K562 (cell line): ENCODE data around the gene EDA.

Source experiments
- CHCHD3 ChIP-seq: fragments of 250-450 bp; sonication (Bioruptor Pico); IDR thresholded peaks from 2 replicates; pipeline ENCODE4 v2.1.2; 2022; ENCODE audit warnings: mild to moderate bottlenecking
- CHD4 ChIP-seq: fragments of 200-600 bp; sonication (generic); IDR thresholded peaks from 3 replicates; pipeline ENCODE4 v1.6.1; 2012; ENCODE audit warnings: low read depth, mild to moderate bottlenecking, mixed read lengths, low read length, inconsistent platforms; ENCODE audit not compliant: insufficient read depth, insufficient replicate concordance, poor library complexity, severe bottlenecking
- POLR2A ChIP-seq: fragments of 450-650 bp; conservative IDR thresholded peaks from 2 replicates; pipeline ENCODE4 v1.6.1; 2016
- POLR2AphosphoS5 ChIP-seq: IDR thresholded peaks from 2 replicates; pipeline ENCODE4 v1.6.1; 2011; ENCODE audit warnings: mild to moderate bottlenecking, low read depth, low read length, moderate library complexity; ENCODE audit not compliant: control insufficient read depth, insufficient read depth
- SETDB1 ChIP-seq: IDR thresholded peaks from one replicate; pipeline ENCODE4 v1.6.1; 2012; ENCODE audit warnings: low read length, control low read depth, inconsistent platforms
- TCF7L2 ChIP-seq: fragments of 150-350 bp; IDR thresholded peaks from 2 replicates; pipeline ENCODE4 v1.6.1; 2016; ENCODE audit warnings: low read depth, mild to moderate bottlenecking, low read length, moderate library complexity
- ZNF121 ChIP-seq: sonication (generic); formaldehyde crosslinking; conservative IDR thresholded peaks from 2 replicates; pipeline ENCODE4 v1.8.0; 2022; ENCODE audit warnings: missing genetic modification reagents
- TF ChIP-seq, protein P1 (sequence below), 3 experiments: IDR thresholded peaks in 2 of 3; conservative IDR thresholded peaks in 1 of 3; 2 replicates each; pipeline ENCODE4 v1.5.1; 2011 to 2012; ENCODE audit warnings: low read length in 3 of 3, mild to moderate bottlenecking in 3 of 3, control low read depth in 2 of 3, improper control_type of control experiment in 1 of 3, inconsistent platforms in 1 of 3, low read depth in 1 of 3, mixed read lengths in 1 of 3, moderate library complexity in 1 of 3; ENCODE audit not compliant: insufficient read depth in 2 of 3
- TF ChIP-seq, protein P2 (sequence below): sonication (generic); formaldehyde crosslinking; IDR thresholded peaks from 2 replicates; pipeline ENCODE4 v1.8.0; 2023; ENCODE audit warnings: missing genetic modification reagents, mild to moderate bottlenecking, borderline replicate concordance
- TF ChIP-seq, protein P3 (sequence below): fragments of 250-450 bp; sonication (Bioruptor Pico); IDR thresholded peaks from 2 replicates; pipeline ENCODE4 v1.8.0; 2022; ENCODE audit warnings: inconsistent platforms, mild to moderate bottlenecking, moderate library complexity, borderline replicate concordance
- TF ChIP-seq, protein P4 (sequence below): sonication (generic); formaldehyde crosslinking; IDR thresholded peaks from 2 replicates; pipeline ENCODE4 v1.8.1; 2023; ENCODE audit warnings: mild to moderate bottlenecking, missing genetic modification reagents

DNA sequence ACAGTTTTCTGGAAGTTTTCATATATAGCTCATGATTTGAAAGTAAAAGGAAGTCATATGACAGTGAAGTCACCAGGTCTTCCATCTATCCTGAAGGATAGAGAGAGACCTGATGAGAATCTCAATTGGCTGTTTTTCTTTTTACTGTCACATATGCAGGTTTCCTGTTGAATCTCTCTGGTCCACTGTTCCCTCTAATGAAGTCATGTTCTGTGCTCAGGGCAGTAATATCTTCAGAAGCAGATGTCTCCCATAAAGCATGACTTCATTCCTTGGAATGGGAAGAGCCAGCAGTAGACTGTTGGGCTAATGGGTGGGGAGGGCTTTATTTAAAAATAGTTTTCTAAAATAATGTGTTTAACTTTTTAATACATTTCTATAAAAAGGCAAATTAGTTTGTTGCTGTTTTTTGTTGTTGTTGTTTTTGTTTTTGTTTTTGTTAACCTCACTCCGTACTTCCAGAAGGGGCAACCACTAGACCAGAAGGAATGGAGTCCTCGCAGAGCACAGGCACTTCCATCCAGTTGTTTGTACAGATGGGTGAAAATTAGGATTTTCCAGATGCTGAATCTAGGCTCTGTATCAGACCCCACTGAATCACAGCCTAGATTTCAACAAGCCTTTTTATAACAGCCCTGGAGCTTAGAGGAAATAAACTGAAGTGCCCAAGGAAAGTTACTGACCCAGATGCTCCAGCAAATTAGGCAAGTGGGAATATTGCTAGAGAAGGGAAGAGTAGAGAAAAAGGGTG, 379.6 kb downstream of the EDA start:
- TF ChIP-seq CHD4 (no peak), SETDB1 (no peak), TCF7L2 (no peak), POLR2A (no peak), CHCHD3 (no peak), ZNF121 (CRISPR knock-in tag) (no peak), POLR2AphosphoS5 (no peak)
- TF ChIP-seq, protein P1, sequence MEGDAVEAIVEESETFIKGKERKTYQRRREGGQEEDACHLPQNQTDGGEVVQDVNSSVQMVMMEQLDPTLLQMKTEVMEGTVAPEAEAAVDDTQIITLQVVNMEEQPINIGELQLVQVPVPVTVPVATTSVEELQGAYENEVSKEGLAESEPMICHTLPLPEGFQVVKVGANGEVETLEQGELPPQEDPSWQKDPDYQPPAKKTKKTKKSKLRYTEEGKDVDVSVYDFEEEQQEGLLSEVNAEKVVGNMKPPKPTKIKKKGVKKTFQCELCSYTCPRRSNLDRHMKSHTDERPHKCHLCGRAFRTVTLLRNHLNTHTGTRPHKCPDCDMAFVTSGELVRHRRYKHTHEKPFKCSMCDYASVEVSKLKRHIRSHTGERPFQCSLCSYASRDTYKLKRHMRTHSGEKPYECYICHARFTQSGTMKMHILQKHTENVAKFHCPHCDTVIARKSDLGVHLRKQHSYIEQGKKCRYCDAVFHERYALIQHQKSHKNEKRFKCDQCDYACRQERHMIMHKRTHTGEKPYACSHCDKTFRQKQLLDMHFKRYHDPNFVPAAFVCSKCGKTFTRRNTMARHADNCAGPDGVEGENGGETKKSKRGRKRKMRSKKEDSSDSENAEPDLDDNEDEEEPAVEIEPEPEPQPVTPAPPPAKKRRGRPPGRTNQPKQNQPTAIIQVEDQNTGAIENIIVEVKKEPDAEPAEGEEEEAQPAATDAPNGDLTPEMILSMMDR (IDR thresholded peaks at IDR 0.05 in 2 of 3, conservative IDR thresholded peaks at IDR 0.05 in 1 of 3; ENCODE audit: insufficient read depth in 2 of 3, low read depth in 1 of 3, low read length in 3 of 3): no peak
- TF ChIP-seq, protein P2, sequence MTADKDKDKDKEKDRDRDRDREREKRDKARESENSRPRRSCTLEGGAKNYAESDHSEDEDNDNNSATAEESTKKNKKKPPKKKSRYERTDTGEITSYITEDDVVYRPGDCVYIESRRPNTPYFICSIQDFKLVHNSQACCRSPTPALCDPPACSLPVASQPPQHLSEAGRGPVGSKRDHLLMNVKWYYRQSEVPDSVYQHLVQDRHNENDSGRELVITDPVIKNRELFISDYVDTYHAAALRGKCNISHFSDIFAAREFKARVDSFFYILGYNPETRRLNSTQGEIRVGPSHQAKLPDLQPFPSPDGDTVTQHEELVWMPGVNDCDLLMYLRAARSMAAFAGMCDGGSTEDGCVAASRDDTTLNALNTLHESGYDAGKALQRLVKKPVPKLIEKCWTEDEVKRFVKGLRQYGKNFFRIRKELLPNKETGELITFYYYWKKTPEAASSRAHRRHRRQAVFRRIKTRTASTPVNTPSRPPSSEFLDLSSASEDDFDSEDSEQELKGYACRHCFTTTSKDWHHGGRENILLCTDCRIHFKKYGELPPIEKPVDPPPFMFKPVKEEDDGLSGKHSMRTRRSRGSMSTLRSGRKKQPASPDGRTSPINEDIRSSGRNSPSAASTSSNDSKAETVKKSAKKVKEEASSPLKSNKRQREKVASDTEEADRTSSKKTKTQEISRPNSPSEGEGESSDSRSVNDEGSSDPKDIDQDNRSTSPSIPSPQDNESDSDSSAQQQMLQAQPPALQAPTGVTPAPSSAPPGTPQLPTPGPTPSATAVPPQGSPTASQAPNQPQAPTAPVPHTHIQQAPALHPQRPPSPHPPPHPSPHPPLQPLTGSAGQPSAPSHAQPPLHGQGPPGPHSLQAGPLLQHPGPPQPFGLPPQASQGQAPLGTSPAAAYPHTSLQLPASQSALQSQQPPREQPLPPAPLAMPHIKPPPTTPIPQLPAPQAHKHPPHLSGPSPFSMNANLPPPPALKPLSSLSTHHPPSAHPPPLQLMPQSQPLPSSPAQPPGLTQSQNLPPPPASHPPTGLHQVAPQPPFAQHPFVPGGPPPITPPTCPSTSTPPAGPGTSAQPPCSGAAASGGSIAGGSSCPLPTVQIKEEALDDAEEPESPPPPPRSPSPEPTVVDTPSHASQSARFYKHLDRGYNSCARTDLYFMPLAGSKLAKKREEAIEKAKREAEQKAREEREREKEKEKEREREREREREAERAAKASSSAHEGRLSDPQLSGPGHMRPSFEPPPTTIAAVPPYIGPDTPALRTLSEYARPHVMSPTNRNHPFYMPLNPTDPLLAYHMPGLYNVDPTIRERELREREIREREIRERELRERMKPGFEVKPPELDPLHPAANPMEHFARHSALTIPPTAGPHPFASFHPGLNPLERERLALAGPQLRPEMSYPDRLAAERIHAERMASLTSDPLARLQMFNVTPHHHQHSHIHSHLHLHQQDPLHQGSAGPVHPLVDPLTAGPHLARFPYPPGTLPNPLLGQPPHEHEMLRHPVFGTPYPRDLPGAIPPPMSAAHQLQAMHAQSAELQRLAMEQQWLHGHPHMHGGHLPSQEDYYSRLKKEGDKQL (CRISPR knock-in tag): no peak
- TF ChIP-seq, protein P3, sequence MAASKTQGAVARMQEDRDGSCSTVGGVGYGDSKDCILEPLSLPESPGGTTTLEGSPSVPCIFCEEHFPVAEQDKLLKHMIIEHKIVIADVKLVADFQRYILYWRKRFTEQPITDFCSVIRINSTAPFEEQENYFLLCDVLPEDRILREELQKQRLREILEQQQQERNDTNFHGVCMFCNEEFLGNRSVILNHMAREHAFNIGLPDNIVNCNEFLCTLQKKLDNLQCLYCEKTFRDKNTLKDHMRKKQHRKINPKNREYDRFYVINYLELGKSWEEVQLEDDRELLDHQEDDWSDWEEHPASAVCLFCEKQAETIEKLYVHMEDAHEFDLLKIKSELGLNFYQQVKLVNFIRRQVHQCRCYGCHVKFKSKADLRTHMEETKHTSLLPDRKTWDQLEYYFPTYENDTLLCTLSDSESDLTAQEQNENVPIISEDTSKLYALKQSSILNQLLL: no peak
- TF ChIP-seq, protein P4, sequence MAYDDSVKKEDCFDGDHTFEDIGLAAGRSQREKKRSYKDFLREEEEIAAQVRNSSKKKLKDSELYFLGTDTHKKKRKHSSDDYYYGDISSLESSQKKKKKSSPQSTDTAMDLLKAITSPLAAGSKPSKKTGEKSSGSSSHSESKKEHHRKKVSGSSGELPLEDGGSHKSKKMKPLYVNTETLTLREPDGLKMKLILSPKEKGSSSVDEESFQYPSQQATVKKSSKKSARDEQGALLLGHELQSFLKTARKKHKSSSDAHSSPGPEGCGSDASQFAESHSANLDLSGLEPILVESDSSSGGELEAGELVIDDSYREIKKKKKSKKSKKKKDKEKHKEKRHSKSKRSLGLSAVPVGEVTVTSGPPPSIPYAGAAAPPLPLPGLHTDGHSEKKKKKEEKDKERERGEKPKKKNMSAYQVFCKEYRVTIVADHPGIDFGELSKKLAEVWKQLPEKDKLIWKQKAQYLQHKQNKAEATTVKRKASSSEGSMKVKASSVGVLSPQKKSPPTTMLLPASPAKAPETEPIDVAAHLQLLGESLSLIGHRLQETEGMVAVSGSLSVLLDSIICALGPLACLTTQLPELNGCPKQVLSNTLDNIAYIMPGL: no peak
